ENCODE results near the gene HES4. TPM values are rescaled to one million over a fixed set of nuclear protein-coding genes. Genes with fewer than 3 reads are reported as not detected.
A peak's percentile ranks its signal among the peaks of the same experiment; 100 is the strongest.

Gene HES4
- total and polyA plus RNA-seq, 2 of the 13 experiments (the other 11 are each of a cell fraction or from before 2014, with no cell fraction given): 8.8 to 10.6 TPM

DNA sequence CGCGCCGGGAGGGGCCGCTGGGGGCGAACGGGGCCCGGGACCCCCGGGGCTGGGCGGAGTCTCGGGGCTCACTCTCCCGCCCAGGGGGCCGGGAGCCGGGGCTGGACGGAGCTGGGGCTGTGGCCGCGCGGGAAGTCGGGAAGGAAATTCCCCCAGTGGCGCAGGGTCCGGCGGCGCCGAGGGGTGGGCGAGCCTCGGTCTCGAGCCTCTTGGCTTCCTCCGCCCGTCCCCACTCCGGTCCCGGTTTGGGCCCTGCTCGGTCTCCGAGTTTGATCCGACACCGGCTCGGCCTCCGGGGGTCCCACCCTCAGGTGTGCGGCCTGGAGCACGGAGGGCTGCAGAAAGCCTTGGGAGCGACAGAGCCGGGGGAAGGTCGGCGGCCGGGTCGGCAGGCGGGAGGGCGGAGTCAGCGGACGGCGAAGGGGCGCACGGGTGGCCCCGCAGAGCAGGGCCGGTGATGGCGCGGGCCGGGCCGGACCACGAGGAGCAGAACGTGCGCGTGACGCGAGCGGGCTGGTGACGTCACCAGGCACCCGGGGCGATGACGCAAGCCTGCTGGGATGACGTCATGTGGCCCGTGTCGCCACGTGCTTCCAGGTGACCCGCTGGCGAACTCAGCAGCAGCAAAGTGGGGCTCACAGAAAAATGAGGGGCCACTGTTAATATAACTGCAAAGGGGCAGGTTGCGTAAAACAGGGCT lies 610 bp upstream of the HES4 start (continued):
- TF ChIP-seq, protein P1, sequence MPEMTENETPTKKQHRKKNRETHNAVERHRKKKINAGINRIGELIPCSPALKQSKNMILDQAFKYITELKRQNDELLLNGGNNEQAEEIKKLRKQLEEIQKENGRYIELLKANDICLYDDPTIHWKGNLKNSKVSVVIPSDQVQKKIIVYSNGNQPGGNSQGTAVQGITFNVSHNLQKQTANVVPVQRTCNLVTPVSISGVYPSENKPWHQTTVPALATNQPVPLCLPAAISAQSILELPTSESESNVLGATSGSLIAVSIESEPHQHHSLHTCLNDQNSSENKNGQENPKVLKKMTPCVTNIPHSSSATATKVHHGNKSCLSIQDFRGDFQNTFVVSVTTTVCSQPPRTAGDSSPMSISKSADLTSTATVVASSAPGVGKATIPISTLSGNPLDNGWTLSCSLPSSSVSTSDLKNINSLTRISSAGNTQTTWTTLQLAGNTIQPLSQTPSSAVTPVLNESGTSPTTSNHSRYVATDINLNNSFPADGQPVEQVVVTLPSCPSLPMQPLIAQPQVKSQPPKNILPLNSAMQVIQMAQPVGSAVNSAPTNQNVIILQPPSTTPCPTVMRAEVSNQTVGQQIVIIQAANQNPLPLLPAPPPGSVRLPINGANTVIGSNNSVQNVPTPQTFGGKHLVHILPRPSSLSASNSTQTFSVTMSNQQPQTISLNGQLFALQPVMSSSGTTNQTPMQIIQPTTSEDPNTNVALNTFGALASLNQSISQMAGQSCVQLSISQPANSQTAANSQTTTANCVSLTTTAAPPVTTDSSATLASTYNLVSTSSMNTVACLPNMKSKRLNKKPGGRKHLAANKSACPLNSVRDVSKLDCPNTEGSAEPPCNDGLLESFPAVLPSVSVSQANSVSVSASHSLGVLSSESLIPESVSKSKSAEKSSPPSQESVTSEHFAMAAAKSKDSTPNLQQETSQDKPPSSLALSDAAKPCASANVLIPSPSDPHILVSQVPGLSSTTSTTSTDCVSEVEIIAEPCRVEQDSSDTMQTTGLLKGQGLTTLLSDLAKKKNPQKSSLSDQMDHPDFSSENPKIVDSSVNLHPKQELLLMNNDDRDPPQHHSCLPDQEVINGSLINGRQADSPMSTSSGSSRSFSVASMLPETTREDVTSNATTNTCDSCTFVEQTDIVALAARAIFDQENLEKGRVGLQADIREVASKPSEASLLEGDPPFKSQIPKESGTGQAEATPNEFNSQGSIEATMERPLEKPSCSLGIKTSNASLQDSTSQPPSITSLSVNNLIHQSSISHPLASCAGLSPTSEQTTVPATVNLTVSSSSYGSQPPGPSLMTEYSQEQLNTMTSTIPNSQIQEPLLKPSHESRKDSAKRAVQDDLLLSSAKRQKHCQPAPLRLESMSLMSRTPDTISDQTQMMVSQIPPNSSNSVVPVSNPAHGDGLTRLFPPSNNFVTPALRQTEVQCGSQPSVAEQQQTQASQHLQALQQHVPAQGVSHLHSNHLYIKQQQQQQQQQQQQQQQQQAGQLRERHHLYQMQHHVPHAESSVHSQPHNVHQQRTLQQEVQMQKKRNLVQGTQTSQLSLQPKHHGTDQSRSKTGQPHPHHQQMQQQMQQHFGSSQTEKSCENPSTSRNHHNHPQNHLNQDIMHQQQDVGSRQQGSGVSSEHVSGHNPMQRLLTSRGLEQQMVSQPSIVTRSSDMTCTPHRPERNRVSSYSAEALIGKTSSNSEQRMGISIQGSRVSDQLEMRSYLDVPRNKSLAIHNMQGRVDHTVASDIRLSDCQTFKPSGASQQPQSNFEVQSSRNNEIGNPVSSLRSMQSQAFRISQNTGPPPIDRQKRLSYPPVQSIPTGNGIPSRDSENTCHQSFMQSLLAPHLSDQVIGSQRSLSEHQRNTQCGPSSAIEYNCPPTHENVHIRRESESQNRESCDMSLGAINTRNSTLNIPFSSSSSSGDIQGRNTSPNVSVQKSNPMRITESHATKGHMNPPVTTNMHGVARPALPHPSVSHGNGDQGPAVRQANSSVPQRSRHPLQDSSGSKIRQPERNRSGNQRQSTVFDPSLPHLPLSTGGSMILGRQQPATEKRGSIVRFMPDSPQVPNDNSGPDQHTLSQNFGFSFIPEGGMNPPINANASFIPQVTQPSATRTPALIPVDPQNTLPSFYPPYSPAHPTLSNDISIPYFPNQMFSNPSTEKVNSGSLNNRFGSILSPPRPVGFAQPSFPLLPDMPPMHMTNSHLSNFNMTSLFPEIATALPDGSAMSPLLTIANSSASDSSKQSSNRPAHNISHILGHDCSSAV (CRISPR knock-in tag; IDR thresholded peaks at IDR 0.05; ENCODE audit: borderline replicate concordance): no peak
- TF ChIP-seq FOXJ3 (CRISPR knock-in tag; IDR thresholded peaks at IDR 0.05; ENCODE audit: borderline replicate concordance) (0 out of 2 replicates have a peak, but pooled peaks have one; percentile 14), ZNF737 (CRISPR knock-in tag; IDR thresholded peaks at IDR 0.05; ENCODE audit: borderline replicate concordance) (no peak), ZNF790 (CRISPR knock-in tag; IDR thresholded peaks at IDR 0.05; ENCODE audit: borderline replicate concordance) (peak; percentile 71), ZNF607 (CRISPR knock-in tag; IDR thresholded peaks at IDR 0.05; ENCODE audit: borderline replicate concordance) (peak; percentile 75), KLF12 (CRISPR knock-in tag; IDR thresholded peaks at IDR 0.05; ENCODE audit: borderline replicate concordance) (peak; percentile 58), HOXA3 (CRISPR knock-in tag; IDR thresholded peaks at IDR 0.05) (peak; percentile 100), ZBTB42 (CRISPR knock-in tag; IDR thresholded peaks at IDR 0.05) (peak; percentile 85), IKZF1 (IDR thresholded peaks at IDR 0.05) (no peak), ZNF329 (CRISPR knock-in tag; IDR thresholded peaks at IDR 0.05; ENCODE audit: low read depth) (no peak; the same call in 1 of the 2 replicates), ZNF230 (CRISPR knock-in tag; IDR thresholded peaks at IDR 0.05) (peak; percentile 79), RFXANK (CRISPR knock-in tag; IDR thresholded peaks at IDR 0.05) (no peak), SIN3A (IDR thresholded peaks at IDR 0.05; ENCODE audit: borderline replicate concordance, low read depth, low read length) (no peak), AGO2 (optimal IDR thresholded peaks at IDR 0.05; ENCODE audit: low read depth, low read length) (peak; percentile 90), TCF12 (IDR thresholded peaks at IDR 0.05) (no peak), TCF12 (CRISPR knock-in tag; IDR thresholded peaks at IDR 0.05) (no peak; the same call in none of the 2 replicates), ZSCAN31 (CRISPR knock-in tag; IDR thresholded peaks at IDR 0.05; ENCODE audit: low read depth) (peak; percentile 50; the same call in 1 of the 2 replicates)
- TF ChIP-seq, protein P2, sequence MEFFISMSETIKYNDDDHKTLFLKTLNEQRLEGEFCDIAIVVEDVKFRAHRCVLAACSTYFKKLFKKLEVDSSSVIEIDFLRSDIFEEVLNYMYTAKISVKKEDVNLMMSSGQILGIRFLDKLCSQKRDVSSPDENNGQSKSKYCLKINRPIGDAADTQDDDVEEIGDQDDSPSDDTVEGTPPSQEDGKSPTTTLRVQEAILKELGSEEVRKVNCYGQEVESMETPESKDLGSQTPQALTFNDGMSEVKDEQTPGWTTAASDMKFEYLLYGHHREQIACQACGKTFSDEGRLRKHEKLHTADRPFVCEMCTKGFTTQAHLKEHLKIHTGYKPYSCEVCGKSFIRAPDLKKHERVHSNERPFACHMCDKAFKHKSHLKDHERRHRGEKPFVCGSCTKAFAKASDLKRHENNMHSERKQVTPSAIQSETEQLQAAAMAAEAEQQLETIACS (CRISPR knock-in tag; IDR thresholded peaks at IDR 0.05): peak; percentile 58
- TF ChIP-seq, protein P3, sequence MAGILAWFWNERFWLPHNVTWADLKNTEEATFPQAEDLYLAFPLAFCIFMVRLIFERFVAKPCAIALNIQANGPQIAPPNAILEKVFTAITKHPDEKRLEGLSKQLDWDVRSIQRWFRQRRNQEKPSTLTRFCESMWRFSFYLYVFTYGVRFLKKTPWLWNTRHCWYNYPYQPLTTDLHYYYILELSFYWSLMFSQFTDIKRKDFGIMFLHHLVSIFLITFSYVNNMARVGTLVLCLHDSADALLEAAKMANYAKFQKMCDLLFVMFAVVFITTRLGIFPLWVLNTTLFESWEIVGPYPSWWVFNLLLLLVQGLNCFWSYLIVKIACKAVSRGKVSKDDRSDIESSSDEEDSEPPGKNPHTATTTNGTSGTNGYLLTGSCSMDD (CRISPR knock-in tag; IDR thresholded peaks at IDR 0.05): peak; percentile 51; the same call in 1 of the 2 replicates

All from HepG2 (cell line).